GM23338 (cell line): ENCODE data around the gene CCDC97. TPM values are rescaled to one million over a fixed set of nuclear protein-coding genes. Genes with fewer than 3 reads are reported as not detected.

ENCODE experiments used
- ATAC-seq: fragments of 200-7000 bp; cut with Tn5 transposase; 3 replicates; pipeline ENCODE4 v1.9.1; 2020
- DNase-seq: peaks from one replicate; pipeline ENCODE4 v3.0.0-alpha.2; 2015; ENCODE audit warnings: low spot score
- H2AFZ ChIP-seq: fragments of 200-600 bp; sonication (generic); 2 replicates; pipeline ENCODE4 v1.8.0; 2016; ENCODE audit warnings: antibody characterized with exemption, mild to moderate bottlenecking, moderate library complexity
- H3F3A ChIP-seq: fragments of 200-600 bp; sonication (generic); replicated peaks from 2 replicates; pipeline ENCODE4 v1.8.0; 2017; ENCODE audit warnings: antibody characterized with exemption, mixed run types, low read depth
- H3K27ac ChIP-seq: fragments of 200-600 bp; sonication (generic); 2 replicates; pipeline ENCODE4 v1.6.1; 2016; ENCODE audit warnings: low read depth
- H3K27me3 ChIP-seq: fragments of 200-600 bp; sonication (generic); 2 replicates; pipeline ENCODE4 v1.8.0; 2016; ENCODE audit warnings: mild to moderate bottlenecking, mixed run types, moderate library complexity; ENCODE audit not compliant: insufficient read depth
- H3K36me3 ChIP-seq: fragments of 200-600 bp; sonication (generic); 2 replicates; pipeline ENCODE4 v1.8.0; 2016; ENCODE audit warnings: mild to moderate bottlenecking; ENCODE audit not compliant: insufficient read depth
- H3K4me1 ChIP-seq: fragments of 200-600 bp; sonication (generic); 2 replicates; pipeline ENCODE4 v1.8.0; 2016; ENCODE audit warnings: mild to moderate bottlenecking, moderate library complexity; ENCODE audit not compliant: insufficient read depth
- H3K4me2 ChIP-seq: fragments of 200-600 bp; sonication (generic); 2 replicates; pipeline ENCODE4 v1.7.1; 2017; ENCODE audit warnings: mixed run types
- H3K4me3 ChIP-seq: fragments of 200-600 bp; sonication (generic); 2 replicates; pipeline ENCODE4 v1.6.1; 2016; ENCODE audit warnings: mixed run types
- H3K79me2 ChIP-seq: fragments of 200-600 bp; sonication (generic); replicated peaks from 2 replicates; pipeline ENCODE4 v1.8.0; 2017; ENCODE audit warnings: mild to moderate bottlenecking; ENCODE audit not compliant: insufficient read depth
- H3K9me2 ChIP-seq: fragments of 200-600 bp; sonication (generic); 2 replicates; pipeline ENCODE4 v1.8.0; 2017; ENCODE audit not compliant: insufficient read depth
- H4K20me1 ChIP-seq: fragments of 200-600 bp; sonication (generic); replicated peaks from 2 replicates; pipeline ENCODE4 v1.8.0; 2017; ENCODE audit warnings: mild to moderate bottlenecking; ENCODE audit not compliant: insufficient read depth
- H3K27ac Mint-ChIP-seq: 2 replicates; pipeline ENCODE4 v1.8.0; 2020; ENCODE audit warnings: inconsistent platforms, mild to moderate bottlenecking, moderate library complexity, mixed read lengths
- H3K27me3 Mint-ChIP-seq: 3 replicates; pipeline ENCODE4 v1.8.0; 2022; ENCODE audit warnings: low read depth, mild to moderate bottlenecking, moderate library complexity, mixed read lengths, inconsistent platforms; ENCODE audit not compliant: insufficient read depth, poor library complexity
- H3K36me3 Mint-ChIP-seq: 3 replicates; pipeline ENCODE4 v1.8.0; 2021; ENCODE audit warnings: low read depth, mild to moderate bottlenecking, inconsistent platforms, moderate library complexity, mixed read lengths
- H3K4me1 Mint-ChIP-seq: 3 replicates; pipeline ENCODE4 v1.8.0; 2020; ENCODE audit warnings: mild to moderate bottlenecking, inconsistent platforms, mixed read lengths
- H3K4me3 Mint-ChIP-seq: 3 replicates; pipeline ENCODE4 v1.8.0; 2021; ENCODE audit warnings: moderate library complexity, mild to moderate bottlenecking, inconsistent platforms, mixed read lengths
- H3K9me3 Mint-ChIP-seq: 3 replicates; pipeline ENCODE4 v1.8.0; 2020; ENCODE audit warnings: moderate library complexity, mild to moderate bottlenecking, inconsistent platforms, mixed read lengths
- CTCF ChIP-seq, 2 experiments: fragments of 200-600 bp in 1 of 2; sonication (generic) in 1 of 2; conservative IDR thresholded peaks; 2 replicates each; pipeline versions ENCODE4 v1.5.1 to v1.6.1; 2016 to 2017; ENCODE audit warnings: antibody characterized with exemption in 2 of 2, low read depth in 2 of 2, mild to moderate bottlenecking in 2 of 2, moderate library complexity in 1 of 2
- ETS1 ChIP-seq: IDR thresholded peaks from 2 replicates; pipeline ENCODE4 v1.6.1; 2016; ENCODE audit warnings: antibody characterized with exemption
- EZH2 ChIP-seq: fragments of 200-600 bp; sonication (generic); IDR thresholded peaks from one replicate; pipeline ENCODE4 v1.8.0; 2017; ENCODE audit warnings: antibody characterized with exemption, mild to moderate bottlenecking, low read depth; ENCODE audit not compliant: unreplicated experiment
- JUNB ChIP-seq: IDR thresholded peaks from one replicate; pipeline ENCODE4 v1.6.1; 2016; ENCODE audit warnings: antibody characterized with exemption; ENCODE audit not compliant: unreplicated experiment
- POLR2AphosphoS5 ChIP-seq: IDR thresholded peaks from 2 replicates; pipeline ENCODE4 v1.6.1; 2016; ENCODE audit warnings: antibody characterized with exemption, low read depth
- ZNF331 ChIP-seq: fragments of 250-450 bp; sonication (Bioruptor Pico); IDR thresholded peaks from 2 replicates; pipeline ENCODE4 v1.5.0; 2020; ENCODE audit warnings: low read depth, mild to moderate bottlenecking, moderate library complexity
- ZNF462 ChIP-seq: fragments of 250-450 bp; sonication (Bioruptor Pico); IDR thresholded peaks from 2 replicates; pipeline ENCODE4 v1.5.0; 2020; ENCODE audit warnings: mild to moderate bottlenecking, moderate library complexity
- polyA plus RNA-seq: library from polyadenylated mRNA; unstranded; fragments of >200 nt; fragmentation: Nextera tagmentation; extraction: Ambion mirVana; gene quantifications from 2 replicates; pipeline ENCODE4 v1.2.1, GENCODE V29; 2016
- total RNA-seq: library from RNA; depleted of rRNA; stranded (reverse); fragments of >200 nt; shearing (Covaris generic); gene quantifications from 2 replicates; pipeline ENCODE4 v1.2.3, GENCODE V29; 2014

Gene CCDC97
- total and polyA plus RNA-seq, 2 experiments from 2014 or later = 8.0 to 11.0 TPM

GRCh38 chr19:41320185-41320518 is 10.2 kb downstream of the CCDC97 start (continued):
- TF ChIP-seq ZNF462 (CRISPR knock-in tag) (no peak), ETS1 (no peak), CTCF (conservative IDR thresholded peaks at IDR 0.05; ENCODE audit: low read depth in 2 of 2) (no peak)

GRCh38 chr19:41320568-41320967 is 10.6 kb downstream of the CCDC97 start:
- 0 out of 2 replicates have a peak overlapping the region, but pooled peaks have one; percentile 50 for H3K27ac ChIP-seq
- no peaks in the 10 kb centered on the region; the same call in 1 of the 2 replicates for H4K20me1 ChIP-seq
- Mint-ChIP-seq H3K27ac (no peak overlapping the region; the same call in 1 of the 2 replicates), H3K4me1 (peaks cover 38% of the 10 kb centered on the region), H3K27me3 (peaks cover 18% of the 10 kb centered on the region), H3K4me3 (no peak overlapping the region), H3K9me3 (peaks cover 3% of the 10 kb centered on the region; the same call in 2 of the 3 replicates), H3K36me3 (peaks cover 54% of the 10 kb centered on the region)
- H3K36me3 ChIP-seq = no peaks in the 10 kb centered on the region
- ATAC-seq (no peak), DNase-seq (no peak)
- peaks cover 25% of the 10 kb centered on the region for H3F3A ChIP-seq
- no peaks in the 10 kb centered on the region for H3K27me3 ChIP-seq
- peaks cover 30% of the 10 kb centered on the region for H3K4me1 ChIP-seq
- H3K9me2 ChIP-seq = no peaks in the 10 kb centered on the region
- no peak overlapping the region for H2AFZ ChIP-seq
- H3K79me2 ChIP-seq = no peaks in the 10 kb centered on the region
- 0 out of 2 replicates have a peak overlapping the region, but pooled peaks have one; percentile 6 for H3K4me2 ChIP-seq
- no peak overlapping the region for H3K4me3 ChIP-seq
- TF ChIP-seq POLR2AphosphoS5 (no peak), ETS1 (no peak), ZNF331 (no peak), EZH2 (no peak), CTCF (conservative IDR thresholded peaks at IDR 0.05; ENCODE audit: low read depth in 2 of 2) (no peak), JUNB (no peak)
